ENCODE data around the gene WBP2NL. TPM values are rescaled to one million over a fixed set of nuclear protein-coding genes. Genes with fewer than 3 reads are reported as not detected.

Gene WBP2NL
- polyA plus RNA-seq, 1 donor from 2014 or later, result not detected

- Histone ChIP-seq H3K36me3 (ENCODE audit: insufficient read depth, low read length) (no peaks in the 10 kb centered on the region), H2AFZ (ENCODE audit: low read depth, low read length) (no peak overlapping the region)
- TF ChIP-seq POLR2AphosphoS5 (IDR thresholded peaks at IDR 0.05) (no peak), EP300 (conservative IDR thresholded peaks at IDR 0.05; ENCODE audit: poor library complexity, severe bottlenecking) (no peak), SMC3 (conservative IDR thresholded peaks at IDR 0.05; ENCODE audit: poor library complexity) (no peak), MXI1 (conservative IDR thresholded peaks at IDR 0.05; ENCODE audit: poor library complexity, severe bottlenecking) (no peak), TAF1 (IDR thresholded peaks at IDR 0.05; ENCODE audit: low read depth) (no peak), RAD21 (conservative IDR thresholded peaks at IDR 0.05) (no peak)
Observed at GRCh38 chr22:41987276-41987675, 11.3 kb upstream of the WBP2NL start.

GRCh38 chr22:41989246-41989645 is 9.3 kb upstream of the WBP2NL start:
- Histone ChIP-seq H3F3A (ENCODE audit: insufficient read depth, low read length, poor library complexity, severe bottlenecking) (no peaks in the 10 kb centered on the region), H3K79me2 (replicated peaks; ENCODE audit: insufficient read depth, low read length) (no peaks in the 10 kb centered on the region), H3K9me3 (ENCODE audit: low read length) (no peaks in the 10 kb centered on the region), H3K36me3 (ENCODE audit: insufficient read depth, low read length) (no peaks in the 10 kb centered on the region), H3K4me2 (ENCODE audit: low read length) (no peak overlapping the region), H3K9me2 (ENCODE audit: insufficient read depth, low read length) (no peaks in the 10 kb centered on the region), H3K27me3 (ENCODE audit: insufficient read depth, low read depth, low read length) (no peaks in the 10 kb centered on the region), H3K27ac (ENCODE audit: low read length) (no peak overlapping the region), H4K20me1 (ENCODE audit: insufficient read depth) (peaks cover 2% of the 10 kb centered on the region), H2AFZ (ENCODE audit: low read depth, low read length) (no peak overlapping the region), H3K9ac (ENCODE audit: low read length) (no peak overlapping the region), H3K4me3 (ENCODE audit: low read length) (no peak overlapping the region)
- TF ChIP-seq MXI1 (conservative IDR thresholded peaks at IDR 0.05; ENCODE audit: poor library complexity, severe bottlenecking), result no peak
- no peak for TF ChIP-seq SMC3 (conservative IDR thresholded peaks at IDR 0.05; ENCODE audit: poor library complexity)
- no peak for TF ChIP-seq POLR2AphosphoS5 (IDR thresholded peaks at IDR 0.05)
- TF ChIP-seq TAF1 (IDR thresholded peaks at IDR 0.05; ENCODE audit: low read depth), result no peak
- TF ChIP-seq RAD21 (conservative IDR thresholded peaks at IDR 0.05), result no peak
- no peak for TF ChIP-seq EZH2 (IDR thresholded peaks at IDR 0.05; ENCODE audit: borderline replicate concordance, insufficient read depth, low read length, poor library complexity, severe bottlenecking)
- no peak for TF ChIP-seq CTCF (IDR thresholded peaks at IDR 0.05; ENCODE audit: poor library complexity, severe bottlenecking)
- TF ChIP-seq, protein P1, sequence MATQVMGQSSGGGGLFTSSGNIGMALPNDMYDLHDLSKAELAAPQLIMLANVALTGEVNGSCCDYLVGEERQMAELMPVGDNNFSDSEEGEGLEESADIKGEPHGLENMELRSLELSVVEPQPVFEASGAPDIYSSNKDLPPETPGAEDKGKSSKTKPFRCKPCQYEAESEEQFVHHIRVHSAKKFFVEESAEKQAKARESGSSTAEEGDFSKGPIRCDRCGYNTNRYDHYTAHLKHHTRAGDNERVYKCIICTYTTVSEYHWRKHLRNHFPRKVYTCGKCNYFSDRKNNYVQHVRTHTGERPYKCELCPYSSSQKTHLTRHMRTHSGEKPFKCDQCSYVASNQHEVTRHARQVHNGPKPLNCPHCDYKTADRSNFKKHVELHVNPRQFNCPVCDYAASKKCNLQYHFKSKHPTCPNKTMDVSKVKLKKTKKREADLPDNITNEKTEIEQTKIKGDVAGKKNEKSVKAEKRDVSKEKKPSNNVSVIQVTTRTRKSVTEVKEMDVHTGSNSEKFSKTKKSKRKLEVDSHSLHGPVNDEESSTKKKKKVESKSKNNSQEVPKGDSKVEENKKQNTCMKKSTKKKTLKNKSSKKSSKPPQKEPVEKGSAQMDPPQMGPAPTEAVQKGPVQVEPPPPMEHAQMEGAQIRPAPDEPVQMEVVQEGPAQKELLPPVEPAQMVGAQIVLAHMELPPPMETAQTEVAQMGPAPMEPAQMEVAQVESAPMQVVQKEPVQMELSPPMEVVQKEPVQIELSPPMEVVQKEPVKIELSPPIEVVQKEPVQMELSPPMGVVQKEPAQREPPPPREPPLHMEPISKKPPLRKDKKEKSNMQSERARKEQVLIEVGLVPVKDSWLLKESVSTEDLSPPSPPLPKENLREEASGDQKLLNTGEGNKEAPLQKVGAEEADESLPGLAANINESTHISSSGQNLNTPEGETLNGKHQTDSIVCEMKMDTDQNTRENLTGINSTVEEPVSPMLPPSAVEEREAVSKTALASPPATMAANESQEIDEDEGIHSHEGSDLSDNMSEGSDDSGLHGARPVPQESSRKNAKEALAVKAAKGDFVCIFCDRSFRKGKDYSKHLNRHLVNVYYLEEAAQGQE (IDR thresholded peaks at IDR 0.05; ENCODE audit: borderline replicate concordance), result no peak
- TF ChIP-seq EP300 (conservative IDR thresholded peaks at IDR 0.05; ENCODE audit: poor library complexity, severe bottlenecking), result no peak

More at GRCh38 chr22:41987276-41987675, 11.3 kb upstream of the WBP2NL start:
- Histone ChIP-seq H3K27ac (ENCODE audit: low read length) (no peak overlapping the region), H3K4me3 (ENCODE audit: low read length) (no peak overlapping the region), H3K9me2 (ENCODE audit: insufficient read depth, low read length) (no peaks in the 10 kb centered on the region), H3F3A (ENCODE audit: insufficient read depth, low read length, poor library complexity, severe bottlenecking) (no peaks in the 10 kb centered on the region), H3K9ac (ENCODE audit: low read length) (no peak overlapping the region), H3K27me3 (ENCODE audit: insufficient read depth, low read depth, low read length) (no peaks in the 10 kb centered on the region), H3K9me3 (ENCODE audit: low read length) (no peaks in the 10 kb centered on the region), H3K79me2 (replicated peaks; ENCODE audit: insufficient read depth, low read length) (no peaks in the 10 kb centered on the region), H3K4me2 (ENCODE audit: low read length) (no peak overlapping the region), H4K20me1 (ENCODE audit: insufficient read depth) (peaks cover 2% of the 10 kb centered on the region)
